Astrocyte (in vitro differentiated cells and primary cell): Measurements from ENCODE around the gene EXOSC2.

Experiments
- CTCF ChIP-seq: IDR thresholded peaks from 2 replicates; pipeline ENCODE4 v1.5.1; 2011; ENCODE audit warnings: low read depth, mild to moderate bottlenecking, inconsistent platforms, low read length, moderate library complexity; ENCODE audit not compliant: insufficient read depth
- EZH2 ChIP-seq: IDR thresholded peaks from 2 replicates; pipeline ENCODE4 v1.6.1; 2012; ENCODE audit warnings: mild to moderate bottlenecking, low read length, inconsistent platforms; ENCODE audit not compliant: insufficient read depth

DNA sequence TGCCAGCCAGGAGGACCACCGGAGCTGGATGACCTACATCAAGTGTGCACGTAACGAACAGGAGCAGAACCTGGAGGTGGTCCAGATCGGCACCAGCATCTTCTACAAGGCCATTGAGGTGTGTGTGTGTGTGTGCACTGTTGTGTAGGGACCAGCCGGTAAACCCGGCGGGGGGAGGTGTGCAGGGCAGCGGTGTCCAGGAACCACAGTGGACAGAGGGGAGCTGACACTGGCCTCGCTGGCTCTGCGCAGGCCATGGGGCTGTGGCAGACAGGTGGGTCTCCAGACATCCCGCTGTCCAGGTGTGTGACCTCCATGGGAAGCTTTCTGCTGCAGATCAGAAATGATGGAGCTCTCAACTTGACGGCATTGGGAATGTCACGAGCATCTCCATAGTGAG is 25.4 kb upstream of the EXOSC2 start:
- no peak for TF ChIP-seq CTCF
- no peak for TF ChIP-seq EZH2
